ENCODE data around the gene PYCARD. TPM values are rescaled to one million over a fixed set of nuclear protein-coding genes. Genes with fewer than 3 reads are reported as not detected.
"Not testable (repeated sequence)": the region's sequence is repeated elsewhere in the genome, so short reads cannot be mapped to it uniquely, and the experiment has no call there.

Gene PYCARD
- total RNA-seq, 3 donors from 2014 or later = 39.2 to 63.4 (median 63.1) TPM

- ATAC-seq (no peak), DNase-seq (no peak)
- intact Hi-C loops (cut with DNase I, micrococcal nuclease) = no loop called here
- TF ChIP-seq CTCF (IDR thresholded peaks at IDR 0.05) = no peak
- no peak overlapping the region for H3K4me3 ChIP-seq
- H3K4me1 ChIP-seq (ENCODE audit: low read depth) = peaks cover 26% of the 10 kb centered on the region
- no peaks in the 10 kb centered on the region for H3K9me3 ChIP-seq
- H3K36me3 ChIP-seq (ENCODE audit: low read depth) = no peaks in the 10 kb centered on the region
Measured at GRCh38 chr16:31213342-31213741, 10.8 kb upstream of the PYCARD start.

- Histone ChIP-seq H3K9me3 (no peaks in the 10 kb centered on the region), H3K4me3 (no peak overlapping the region), H3K36me3 (ENCODE audit: low read depth) (no peaks in the 10 kb centered on the region), H3K4me1 (ENCODE audit: low read depth) (peaks cover 2% of the 10 kb centered on the region)
- DNase-seq (peak in 1 of 3 donors; percentile 52), ATAC-seq (no peak)
- no peak for TF ChIP-seq CTCF (IDR thresholded peaks at IDR 0.05)
- intact Hi-C loops (cut with DNase I, micrococcal nuclease) = no loop called here
Measured at GRCh38 chr16:31206776-31207175, 4.2 kb upstream of the PYCARD start.

- DNase-seq (no peak), ATAC-seq (no peak)
- H3K36me3 ChIP-seq (ENCODE audit: low read depth) = no peaks in the 10 kb centered on the region
- intact Hi-C loops (cut with DNase I, micrococcal nuclease) = no loop called here
- no peak for TF ChIP-seq CTCF (IDR thresholded peaks at IDR 0.05)
- H3K4me1 ChIP-seq (ENCODE audit: low read depth) = peaks cover 19% of the 10 kb centered on the region
- no peak overlapping the region for H3K4me3 ChIP-seq
- H3K9me3 ChIP-seq = no peaks in the 10 kb centered on the region
Measured at GRCh38 chr16:31204871-31205666, 2.5 kb upstream of the PYCARD start.

- DNase-seq (peak; percentile 80 to 87 (median 86)), ATAC-seq (peak; percentile 83)
- intact Hi-C loops (cut with DNase I, micrococcal nuclease) = no loop called here
- peak overlapping the region; percentile 72 for H3K4me3 ChIP-seq
- peaks cover 22% of the 10 kb centered on the region for H3K4me1 ChIP-seq (ENCODE audit: low read depth)
- no peaks in the 10 kb centered on the region for H3K9me3 ChIP-seq
- TF ChIP-seq CTCF (IDR thresholded peaks at IDR 0.05) = no peak
- no peaks in the 10 kb centered on the region for H3K36me3 ChIP-seq (ENCODE audit: low read depth)
Measured at GRCh38 chr16:31201582-31202413, 762 bp downstream of the PYCARD start.

GRCh38 chr16:31200821-31201568 lies 1.6 kb downstream of the PYCARD start:
- intact Hi-C loops (cut with DNase I, micrococcal nuclease) = no loop called here
- H3K4me1 ChIP-seq (ENCODE audit: low read depth) = peaks cover 22% of the 10 kb centered on the region
- no peak for TF ChIP-seq CTCF (IDR thresholded peaks at IDR 0.05)
- H3K9me3 ChIP-seq = no peaks in the 10 kb centered on the region
- H3K36me3 ChIP-seq (ENCODE audit: low read depth) = no peaks in the 10 kb centered on the region
- DNase-seq (peak in 1 of 3 donors; percentile 35), ATAC-seq (peak; percentile 14)
- H3K4me3 ChIP-seq = no peak overlapping the region

GRCh38 chr16:31200111-31200510 lies 2.4 kb downstream of the PYCARD start:
- H3K9me3 ChIP-seq; intact Hi-C loops (cut with DNase I, micrococcal nuclease); DNase-seq; H3K36me3 ChIP-seq (ENCODE audit: low read depth); ATAC-seq; H3K4me3 ChIP-seq: not testable (repeated sequence)
- peaks cover 22% of the 10 kb centered on the region for H3K4me1 ChIP-seq (ENCODE audit: low read depth)

All from mucosa of descending colon (tissue), 3 donors.